WERI-Rb-1 (cell line): ENCODE data around the gene IL37.

ENCODE experiments used
- DNase-seq: peaks from one replicate; pipeline ENCODE4 v3.0.0-alpha.2; 2020
- H3K27ac ChIP-seq: fragments of 250-450 bp; sonication (Bioruptor Pico); 2 replicates; pipeline ENCODE4 v1.5.1; 2020; ENCODE audit warnings: mild to moderate bottlenecking, moderate library complexity
- H3K27me3 ChIP-seq: fragments of 250-450 bp; sonication (Bioruptor Pico); 2 replicates; pipeline ENCODE4 v1.5.1; 2021; ENCODE audit warnings: mild to moderate bottlenecking, low read depth, moderate library complexity; ENCODE audit not compliant: insufficient read depth, severe bottlenecking
- H3K36me3 ChIP-seq: fragments of 250-450 bp; sonication (Bioruptor Pico); 2 replicates; pipeline ENCODE4 v1.5.1; 2020; ENCODE audit warnings: mild to moderate bottlenecking, moderate library complexity
- H3K4me3 ChIP-seq: 2 replicates; pipeline ENCODE4 v1.5.1; 2011; ENCODE audit warnings: low read depth, mild to moderate bottlenecking, control low read depth, low read length
- H3K9me3 ChIP-seq: fragments of 250-450 bp; sonication (Bioruptor Pico); 2 replicates; pipeline ENCODE4 v1.5.1; 2021; ENCODE audit warnings: mild to moderate bottlenecking, moderate library complexity; ENCODE audit not compliant: severe bottlenecking
- TF ChIP-seq, protein P1 (sequence below): IDR thresholded peaks from 2 replicates; pipeline ENCODE4 v1.5.1; 2011; ENCODE audit warnings: low read depth, mild to moderate bottlenecking, control low read depth, inconsistent platforms, low read length

The IL37 gene

DNA sequence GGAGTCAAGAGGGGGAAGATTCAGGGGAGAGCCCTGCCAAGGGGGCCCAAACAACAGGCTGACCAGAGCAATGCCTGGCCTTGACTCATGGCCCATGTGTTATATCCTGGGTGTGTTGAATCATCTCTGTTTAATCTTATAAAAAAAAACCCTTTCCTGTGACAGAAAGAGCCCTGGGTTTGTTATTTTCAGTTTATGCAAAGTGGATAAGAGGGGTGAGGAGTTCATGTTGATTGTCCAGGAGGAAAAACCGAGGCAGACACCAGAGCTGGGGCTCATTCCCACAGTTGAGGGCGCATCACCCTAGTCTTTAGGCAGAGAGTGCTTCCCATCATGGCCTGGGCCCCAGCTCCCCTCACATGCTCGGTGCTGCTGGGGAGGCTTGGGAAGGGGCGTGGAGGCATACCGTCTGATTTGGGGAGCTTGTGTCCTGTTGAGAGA lies 30.9 kb upstream of the IL37 start:
- H3K36me3 ChIP-seq = no peaks in the 10 kb centered on the region

DNA sequence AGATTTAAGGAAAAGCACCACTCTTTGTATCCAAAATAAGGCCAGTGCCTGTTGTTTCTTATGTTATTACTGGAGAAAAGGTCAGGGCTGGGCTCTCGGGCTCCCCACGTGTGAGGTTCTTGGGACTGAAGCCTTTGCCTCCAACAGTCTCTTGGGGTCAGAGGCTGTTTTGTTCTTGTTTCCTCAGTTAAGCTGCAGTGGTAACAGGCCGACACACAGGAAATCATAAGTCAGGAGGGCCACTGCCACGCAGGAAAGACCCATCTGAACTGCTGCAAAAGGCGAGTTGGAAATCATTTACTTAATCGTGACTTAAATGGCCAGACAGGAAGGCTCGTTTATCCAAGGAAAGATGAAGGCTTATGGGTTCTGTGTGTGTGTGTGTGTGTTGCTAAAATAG lies 30.3 kb upstream of the IL37 start:
- Histone ChIP-seq H3K4me3 (no peak overlapping the region), H3K27ac (no peak overlapping the region), H3K9me3 (no peaks in the 10 kb centered on the region), H3K36me3 (no peaks in the 10 kb centered on the region), H3K27me3 (no peaks in the 10 kb centered on the region)
- TF ChIP-seq, protein P1, sequence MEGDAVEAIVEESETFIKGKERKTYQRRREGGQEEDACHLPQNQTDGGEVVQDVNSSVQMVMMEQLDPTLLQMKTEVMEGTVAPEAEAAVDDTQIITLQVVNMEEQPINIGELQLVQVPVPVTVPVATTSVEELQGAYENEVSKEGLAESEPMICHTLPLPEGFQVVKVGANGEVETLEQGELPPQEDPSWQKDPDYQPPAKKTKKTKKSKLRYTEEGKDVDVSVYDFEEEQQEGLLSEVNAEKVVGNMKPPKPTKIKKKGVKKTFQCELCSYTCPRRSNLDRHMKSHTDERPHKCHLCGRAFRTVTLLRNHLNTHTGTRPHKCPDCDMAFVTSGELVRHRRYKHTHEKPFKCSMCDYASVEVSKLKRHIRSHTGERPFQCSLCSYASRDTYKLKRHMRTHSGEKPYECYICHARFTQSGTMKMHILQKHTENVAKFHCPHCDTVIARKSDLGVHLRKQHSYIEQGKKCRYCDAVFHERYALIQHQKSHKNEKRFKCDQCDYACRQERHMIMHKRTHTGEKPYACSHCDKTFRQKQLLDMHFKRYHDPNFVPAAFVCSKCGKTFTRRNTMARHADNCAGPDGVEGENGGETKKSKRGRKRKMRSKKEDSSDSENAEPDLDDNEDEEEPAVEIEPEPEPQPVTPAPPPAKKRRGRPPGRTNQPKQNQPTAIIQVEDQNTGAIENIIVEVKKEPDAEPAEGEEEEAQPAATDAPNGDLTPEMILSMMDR = no peak
- no peak for DNase-seq

More for the DNA sequence above, 30.9 kb upstream of the IL37 start:
- DNase-seq = no peak
- Histone ChIP-seq H3K27ac (no peak overlapping the region), H3K27me3 (no peaks in the 10 kb centered on the region), H3K9me3 (no peaks in the 10 kb centered on the region), H3K4me3 (no peak overlapping the region)
- TF ChIP-seq, protein P1 = no peak

DNA sequence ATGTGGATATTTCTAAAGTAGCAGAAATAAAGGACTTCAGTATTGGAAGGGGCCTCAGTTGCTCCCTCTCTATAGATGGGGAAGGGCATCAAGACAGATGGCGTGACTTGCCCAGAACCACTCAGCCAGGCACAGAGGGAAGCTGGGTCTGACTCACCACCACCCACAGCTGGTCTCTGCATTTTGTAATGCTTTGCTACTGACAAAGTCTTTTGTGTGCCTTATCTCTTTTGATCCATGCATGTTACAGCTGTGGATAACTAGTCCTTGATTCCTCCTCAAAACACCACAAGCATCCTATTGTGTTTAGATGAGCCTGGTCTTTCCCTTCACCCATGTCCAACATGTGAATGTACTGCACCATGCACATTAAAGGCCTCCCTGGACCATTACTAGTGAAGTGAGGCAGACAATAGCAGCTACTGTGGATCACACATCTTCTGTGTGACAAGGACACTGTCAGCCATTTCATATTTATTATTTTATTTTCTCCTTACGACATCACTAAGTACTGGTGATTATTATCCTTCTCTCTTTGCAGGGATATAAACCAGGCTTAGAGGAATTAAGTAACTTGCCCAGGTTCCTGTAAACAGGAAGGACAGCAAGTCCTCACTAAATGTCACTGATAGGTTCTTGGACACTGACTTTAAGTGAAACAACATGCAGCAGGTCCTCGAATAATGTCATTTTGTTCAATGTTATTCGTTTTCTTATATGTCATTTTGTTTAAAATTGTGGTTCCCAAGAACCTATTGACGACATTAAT lies 29.6 kb upstream of the IL37 start:
- Histone ChIP-seq H3K4me3 (no peak overlapping the region), H3K9me3 (no peaks in the 10 kb centered on the region), H3K36me3 (no peaks in the 10 kb centered on the region), H3K27ac (no peak overlapping the region), H3K27me3 (no peaks in the 10 kb centered on the region)
- no peak for DNase-seq
- TF ChIP-seq, protein P1 = no peak

DNA sequence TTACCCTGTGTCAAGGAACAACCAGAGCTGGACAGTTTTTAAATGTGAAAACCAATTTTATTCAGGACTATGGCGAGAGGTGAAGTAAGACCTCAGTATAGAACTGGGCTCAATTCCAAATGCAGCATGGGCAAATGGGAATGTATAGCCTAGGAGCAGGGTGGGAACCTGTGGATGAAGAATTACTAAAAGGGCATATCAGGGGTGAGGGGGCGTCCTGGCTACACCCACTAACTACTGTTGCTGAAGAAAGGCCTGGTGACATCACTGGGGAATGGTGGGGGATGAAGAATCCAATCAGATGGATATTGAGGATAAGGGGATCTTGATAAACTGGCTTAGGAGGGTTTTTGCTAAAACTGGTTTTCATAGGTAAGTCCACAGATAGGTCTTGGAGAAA lies 27.3 kb upstream of the IL37 start:
- Histone ChIP-seq H3K36me3 (no peaks in the 10 kb centered on the region), H3K27me3 (no peaks in the 10 kb centered on the region), H3K27ac (no peak overlapping the region), H3K9me3 (no peaks in the 10 kb centered on the region), H3K4me3 (no peak overlapping the region)
- TF ChIP-seq, protein P1 = no peak
- no peak for DNase-seq

DNA sequence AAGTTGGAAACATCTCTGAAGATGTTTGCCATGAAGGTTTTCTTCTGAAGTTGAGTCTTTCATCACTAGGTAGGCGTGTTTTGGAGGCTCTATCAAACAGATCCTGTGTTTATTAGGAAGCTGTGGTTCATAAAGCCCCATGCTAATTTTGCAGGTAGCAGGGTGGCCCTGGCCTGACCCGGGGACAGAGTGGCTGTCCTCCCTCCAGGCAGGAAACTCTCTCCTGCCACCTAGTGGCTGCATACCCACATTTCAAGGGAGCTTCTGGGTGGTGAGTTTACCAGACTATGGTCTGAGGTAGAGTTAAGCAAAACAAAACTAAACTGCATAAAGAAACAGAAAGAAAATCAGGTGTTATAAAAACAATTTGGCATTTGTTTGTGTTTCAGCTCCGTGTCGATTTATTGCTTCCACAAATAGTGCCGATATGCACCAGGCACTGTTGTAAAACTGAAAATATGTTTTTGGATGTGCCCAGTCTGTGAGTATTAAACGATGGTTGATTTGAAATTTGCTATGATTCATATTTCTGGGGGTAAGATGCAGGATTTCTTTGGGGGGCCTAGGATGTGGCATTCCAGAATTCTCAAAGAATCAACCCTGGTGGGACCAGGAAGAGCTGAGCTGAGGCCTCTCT lies 26.0 kb upstream of the IL37 start:
- Histone ChIP-seq H3K27ac (peak overlapping the region; percentile 14; the same call in 1 of the 2 replicates), H3K36me3 (no peaks in the 10 kb centered on the region), H3K27me3 (no peaks in the 10 kb centered on the region), H3K4me3 (no peak overlapping the region), H3K9me3 (peaks cover 5% of the 10 kb centered on the region)
- TF ChIP-seq, protein P1 = peak; percentile 83
- peak; percentile 78 for DNase-seq

DNA sequence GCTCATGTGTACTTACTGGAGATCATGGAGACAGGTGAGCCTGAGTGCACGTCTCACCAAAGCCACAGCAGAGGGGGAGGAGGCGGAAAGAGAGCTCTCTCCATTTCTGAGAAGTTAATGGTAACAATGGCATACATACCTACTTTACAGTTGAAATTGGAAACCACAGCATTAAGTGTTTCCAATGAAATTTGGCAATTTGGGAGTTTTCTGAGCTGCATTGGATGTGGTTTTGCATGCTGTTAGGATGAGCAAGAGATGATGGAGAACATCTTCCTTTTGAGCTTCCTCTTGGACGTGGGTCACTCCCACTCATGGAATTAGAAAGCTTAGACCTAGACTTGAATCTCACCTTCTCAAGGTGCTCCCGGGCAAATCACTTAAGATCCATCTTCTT lies 25.5 kb upstream of the IL37 start:
- no peak overlapping the region for H3K4me3 ChIP-seq
- DNase-seq = no peak
- TF ChIP-seq, protein P1 = no peak
- no peaks in the 10 kb centered on the region for H3K36me3 ChIP-seq
- H3K9me3 ChIP-seq = peaks cover 5% of the 10 kb centered on the region
- H3K27me3 ChIP-seq = no peaks in the 10 kb centered on the region
- no peak overlapping the region for H3K27ac ChIP-seq
